ENCODE data around the gene GPR45. TPM values are rescaled to one million over a fixed set of nuclear protein-coding genes. Genes with fewer than 3 reads are reported as not detected.
A peak's percentile ranks its signal among the peaks of the same experiment; 100 is the strongest.
"Not testable (repeated sequence)": the region's sequence is repeated elsewhere in the genome, so short reads cannot be mapped to it uniquely, and the experiment has no call there.

The GPR45 gene, protein sequence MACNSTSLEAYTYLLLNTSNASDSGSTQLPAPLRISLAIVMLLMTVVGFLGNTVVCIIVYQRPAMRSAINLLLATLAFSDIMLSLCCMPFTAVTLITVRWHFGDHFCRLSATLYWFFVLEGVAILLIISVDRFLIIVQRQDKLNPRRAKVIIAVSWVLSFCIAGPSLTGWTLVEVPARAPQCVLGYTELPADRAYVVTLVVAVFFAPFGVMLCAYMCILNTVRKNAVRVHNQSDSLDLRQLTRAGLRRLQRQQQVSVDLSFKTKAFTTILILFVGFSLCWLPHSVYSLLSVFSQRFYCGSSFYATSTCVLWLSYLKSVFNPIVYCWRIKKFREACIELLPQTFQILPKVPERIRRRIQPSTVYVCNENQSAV
- polyA plus RNA-seq (ENCODE audit: insufficient read length in 10 of 10), result under 1 TPM in 1 of 10 donors, not detected in 9; 0.09 TPM
- long read RNA-seq, donor 1, result 0 reads
- long read RNA-seq, donor 2, result 0 reads
- long read RNA-seq, donor 3, result 0 reads
- long read RNA-seq, donor 4, result 0 reads
- long read RNA-seq, donor 5, result 0 reads
- long read RNA-seq, donor 6, result 0 reads
- long read RNA-seq, donor 7, result 0 reads
- long read RNA-seq, donor 8, result 0 reads
- long read RNA-seq, donor 9, result 0 reads

DNA sequence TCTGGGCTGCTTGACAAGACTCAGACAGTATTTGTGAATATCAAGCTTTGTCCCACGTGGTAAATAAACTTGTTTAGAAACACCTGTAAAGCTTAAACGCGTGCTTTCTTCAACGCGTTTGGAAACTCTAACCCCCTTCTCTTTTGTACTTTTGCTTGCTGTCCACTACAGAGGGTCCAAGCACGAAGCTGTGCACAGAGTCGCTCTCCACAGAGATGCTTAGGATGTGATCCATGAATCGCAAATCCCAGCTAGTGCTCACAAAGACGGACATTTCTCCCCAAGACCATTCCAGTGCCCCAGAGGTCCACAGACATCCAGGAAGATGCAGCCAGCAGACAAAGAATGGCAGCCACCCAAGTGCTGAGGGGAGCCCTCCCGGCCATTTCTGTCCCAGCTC is at the start of gene GPR45:
Gene GPR45 (plus strand): TSS at position 301 of the 400 bp plus-strand sequence. CDS start 116 bp downstream, outside the sequence.
- no peak for DNase-seq

- DNase-seq, result no peak
Observed at GRCh38 chr2:105194022-105194675, 47.4 kb upstream of the GPR45 start.

DNA sequence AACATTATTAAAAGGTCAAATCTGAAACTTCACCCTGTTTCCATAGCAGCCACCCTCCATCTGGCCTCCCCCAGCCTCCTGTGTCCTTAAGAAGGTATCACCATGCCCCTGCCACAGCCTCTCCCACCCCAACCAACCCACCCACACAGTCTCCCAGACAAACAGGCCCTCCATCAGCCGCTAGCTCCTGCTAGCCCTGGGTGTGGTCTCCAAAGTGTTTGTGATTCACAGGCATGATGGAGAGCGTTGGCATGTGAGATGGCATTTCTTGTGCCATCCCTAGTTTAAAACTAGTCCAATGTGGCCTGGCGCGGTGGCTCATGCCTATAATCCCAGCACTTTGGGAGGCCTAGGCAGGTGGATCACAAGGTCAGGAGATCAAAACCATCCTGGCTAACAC is 44.9 kb upstream of the GPR45 start:
- no peak for DNase-seq

DNA sequence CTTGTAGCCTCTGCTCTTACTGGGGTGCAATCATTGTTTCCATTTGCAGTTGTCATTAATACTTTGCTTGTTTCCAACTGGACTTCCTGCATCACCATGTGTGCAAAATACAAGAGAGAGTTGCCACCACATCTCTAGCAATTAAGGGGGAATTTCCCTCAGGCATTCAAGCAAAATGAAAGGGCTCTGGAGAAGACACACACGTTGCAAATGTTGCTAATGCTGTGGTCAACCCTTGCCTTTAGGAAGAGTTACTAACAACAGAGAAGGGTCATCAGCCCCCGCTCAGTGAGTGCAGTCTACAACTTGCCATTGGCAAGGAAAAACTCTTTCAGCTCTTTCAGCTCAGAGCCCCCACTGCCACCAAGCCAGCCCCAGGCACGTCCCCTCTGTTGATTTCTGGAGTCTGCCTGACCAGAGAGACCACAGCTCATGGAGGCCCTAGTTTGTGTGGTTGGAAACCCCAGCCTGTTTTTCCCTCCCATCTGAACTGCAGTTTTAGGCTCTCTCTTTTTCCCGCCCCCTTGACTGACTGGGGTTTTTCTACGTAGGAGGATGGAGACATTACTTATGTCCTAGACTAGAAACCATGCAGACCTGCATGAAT is 25.9 kb upstream of the GPR45 start:
- no peak for DNase-seq

DNA sequence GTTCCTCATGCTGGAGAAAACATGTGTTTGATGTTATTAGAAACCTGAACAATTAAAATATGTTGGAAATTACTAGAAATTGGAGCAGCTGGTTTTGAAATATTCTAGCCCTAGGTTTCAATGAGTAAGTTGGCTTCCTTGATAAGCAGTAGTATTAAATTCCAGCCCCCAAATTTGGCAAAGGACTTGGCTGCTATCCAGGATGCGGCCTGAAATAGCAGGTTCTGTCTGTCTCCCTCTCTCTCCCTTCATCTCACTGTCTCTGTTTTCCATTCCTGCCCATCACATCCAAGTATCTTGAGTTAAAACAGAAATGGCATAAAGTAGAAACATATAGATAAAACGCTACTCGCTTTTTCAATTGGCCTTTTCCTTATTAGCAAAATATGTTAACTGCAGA is 20.9 kb upstream of the GPR45 start:
- no peak for DNase-seq

DNA sequence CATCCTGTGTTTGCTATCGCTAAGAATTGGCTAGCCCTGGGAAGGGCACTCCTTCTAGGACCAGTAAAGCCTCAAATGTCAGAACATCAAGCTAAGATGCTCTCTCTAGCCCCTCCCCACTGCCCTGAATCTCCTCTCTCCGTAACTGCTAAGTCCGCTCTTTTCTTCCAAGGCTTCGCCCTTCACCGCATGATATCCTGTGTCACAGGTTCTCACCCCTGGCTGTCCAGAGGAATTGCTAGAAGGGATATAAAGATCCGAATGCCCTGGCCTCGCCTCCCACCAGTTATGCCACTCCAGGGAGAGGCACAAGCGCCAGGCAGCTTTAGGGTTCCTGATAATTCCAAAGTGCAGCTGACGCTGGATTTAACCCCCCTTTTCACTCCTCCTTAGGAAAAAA is 17.1 kb upstream of the GPR45 start:
- no peak for DNase-seq

GRCh38 chr2:105231232-105231619 is 10.3 kb upstream of the GPR45 start:
- no peak for DNase-seq

GRCh38 chr2:105235388-105236059 is 6.0 kb upstream of the GPR45 start:
- DNase-seq, result peak; percentile 67 to 83 (median 77)

GRCh38 chr2:105236060-105236424 is 5.5 kb upstream of the GPR45 start:
- DNase-seq, result peak in 1 of 3 donors; percentile 11

- peak in 1 of 3 donors; percentile 18 for DNase-seq
Observed at GRCh38 chr2:105237045-105237765, 4.3 kb upstream of the GPR45 start.

DNA sequence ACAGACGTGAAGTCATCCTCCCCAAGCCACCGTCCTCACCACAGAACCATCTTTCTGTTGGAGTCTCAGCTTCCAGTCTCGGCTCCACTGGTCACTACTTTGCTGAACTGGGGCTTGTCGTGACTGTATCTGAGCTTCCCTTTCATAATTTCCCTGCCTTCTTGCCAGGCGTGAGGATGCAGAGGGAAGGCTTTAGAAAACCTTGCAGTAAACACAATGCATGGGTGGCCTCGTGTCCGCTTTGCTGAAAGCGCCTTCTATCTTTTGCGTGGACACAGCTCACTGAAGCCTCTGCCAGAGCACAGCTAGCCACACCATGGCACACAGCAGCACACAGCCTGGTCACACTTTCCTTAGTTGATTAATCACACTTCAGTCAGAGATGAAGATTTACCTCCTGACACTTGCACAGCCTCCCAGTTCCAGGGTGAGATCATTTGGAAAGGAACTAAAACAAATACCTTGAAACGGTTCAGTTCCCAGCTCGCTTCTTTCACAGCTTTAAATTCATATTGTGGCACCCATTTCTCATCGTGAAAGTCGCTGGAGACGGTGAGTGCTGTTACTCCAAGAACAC is 2.8 kb upstream of the GPR45 start:
- no peak for DNase-seq

DNA sequence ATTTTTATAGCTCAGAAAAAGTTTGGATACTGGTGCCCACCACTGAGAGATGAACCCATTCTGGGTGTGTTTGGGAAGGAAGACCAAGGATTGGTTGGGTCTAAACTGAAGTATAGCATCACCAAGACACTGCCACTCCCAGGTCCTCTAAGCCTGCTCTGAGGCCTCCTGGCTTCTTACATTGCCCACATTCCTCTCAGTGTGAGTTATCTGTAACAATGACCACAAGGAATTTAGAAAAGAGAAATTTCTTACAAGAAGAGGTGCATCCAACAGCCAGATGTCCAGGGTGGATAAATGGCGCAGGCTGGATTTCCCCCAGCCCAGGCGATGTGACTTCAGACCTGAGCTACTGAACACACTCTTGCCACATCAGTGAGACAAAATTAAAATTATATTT is 1.6 kb upstream of the GPR45 start:
- peak in 1 of 3 donors; percentile 69 for DNase-seq

DNA sequence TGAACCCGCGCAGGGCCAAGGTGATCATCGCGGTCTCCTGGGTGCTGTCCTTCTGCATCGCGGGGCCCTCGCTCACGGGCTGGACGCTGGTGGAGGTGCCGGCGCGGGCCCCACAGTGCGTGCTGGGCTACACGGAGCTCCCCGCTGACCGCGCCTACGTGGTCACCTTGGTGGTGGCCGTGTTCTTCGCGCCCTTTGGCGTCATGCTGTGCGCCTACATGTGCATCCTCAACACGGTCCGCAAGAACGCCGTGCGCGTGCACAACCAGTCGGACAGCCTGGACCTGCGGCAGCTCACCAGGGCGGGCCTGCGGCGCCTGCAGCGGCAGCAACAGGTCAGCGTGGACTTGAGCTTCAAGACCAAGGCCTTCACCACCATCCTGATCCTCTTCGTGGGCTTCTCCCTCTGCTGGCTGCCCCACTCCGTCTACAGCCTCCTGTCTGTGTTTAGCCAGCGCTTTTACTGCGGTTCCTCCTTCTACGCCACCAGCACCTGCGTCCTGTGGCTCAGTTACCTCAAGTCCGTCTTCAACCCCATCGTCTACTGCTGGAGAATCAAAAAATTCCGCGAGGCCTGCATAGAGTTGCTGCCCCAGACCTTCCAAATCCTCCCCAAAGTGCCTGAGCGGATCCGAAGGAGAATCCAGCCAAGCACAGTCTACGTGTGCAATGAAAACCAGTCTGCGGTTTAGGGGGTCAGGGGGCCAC is 897 bp downstream of the GPR45 start:
- no peak for DNase-seq

DNA sequence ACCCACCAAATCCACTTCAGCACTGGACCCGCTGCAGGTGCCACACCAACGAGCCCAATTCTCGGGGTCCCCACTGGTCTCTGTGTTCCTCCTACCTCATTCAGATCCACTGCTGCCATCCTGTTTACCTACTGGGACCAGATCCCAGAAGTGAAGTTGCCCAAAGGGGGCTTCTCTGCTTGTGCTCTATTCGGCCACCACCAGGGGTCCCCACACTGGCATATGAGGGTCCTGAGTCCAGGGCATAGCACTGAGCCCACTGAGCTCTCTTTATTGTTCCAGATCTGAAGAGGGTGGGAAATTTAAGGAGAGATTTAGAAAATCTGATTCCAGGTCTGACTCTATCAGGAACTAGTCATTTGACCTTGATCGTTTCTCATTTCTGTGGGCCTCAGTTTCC is 2.4 kb downstream of the GPR45 start:
- DNase-seq, result no peak

GRCh38 chr2:105244451-105244850 is 2.9 kb downstream of the GPR45 start:
- DNase-seq, result no peak

GRCh38 chr2:105248316-105249070 is 7.0 kb downstream of the GPR45 start:
- no peak for DNase-seq

GRCh38 chr2:105249181-105249580 is 7.6 kb downstream of the GPR45 start:
- DNase-seq, result no peak

DNA sequence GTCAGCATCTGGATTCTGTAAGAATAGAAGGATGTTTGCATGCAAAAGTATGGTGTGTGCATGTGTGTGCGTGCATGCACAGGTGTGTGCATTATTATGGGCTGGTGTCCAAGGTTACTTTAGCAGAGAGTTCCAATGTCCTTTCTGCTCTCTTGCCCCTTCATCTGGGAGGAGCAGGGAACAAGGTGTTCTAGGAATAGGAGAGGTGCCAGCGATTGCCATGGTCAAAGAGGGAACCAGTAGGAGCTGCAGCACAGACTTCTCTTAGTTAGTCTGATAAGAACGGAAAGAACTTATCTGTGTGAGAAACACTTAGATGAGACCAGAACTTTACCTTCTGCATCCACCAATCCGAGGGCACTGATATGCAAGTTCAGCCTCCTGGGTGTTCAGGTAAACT is 8.3 kb downstream of the GPR45 start:
- DNase-seq, result no peak

GRCh38 chr2:105251016-105251648 is 9.6 kb downstream of the GPR45 start:
- DNase-seq, result not testable (repeated sequence)
